ENCODE measurements around the gene KCNIP1.

DNA sequence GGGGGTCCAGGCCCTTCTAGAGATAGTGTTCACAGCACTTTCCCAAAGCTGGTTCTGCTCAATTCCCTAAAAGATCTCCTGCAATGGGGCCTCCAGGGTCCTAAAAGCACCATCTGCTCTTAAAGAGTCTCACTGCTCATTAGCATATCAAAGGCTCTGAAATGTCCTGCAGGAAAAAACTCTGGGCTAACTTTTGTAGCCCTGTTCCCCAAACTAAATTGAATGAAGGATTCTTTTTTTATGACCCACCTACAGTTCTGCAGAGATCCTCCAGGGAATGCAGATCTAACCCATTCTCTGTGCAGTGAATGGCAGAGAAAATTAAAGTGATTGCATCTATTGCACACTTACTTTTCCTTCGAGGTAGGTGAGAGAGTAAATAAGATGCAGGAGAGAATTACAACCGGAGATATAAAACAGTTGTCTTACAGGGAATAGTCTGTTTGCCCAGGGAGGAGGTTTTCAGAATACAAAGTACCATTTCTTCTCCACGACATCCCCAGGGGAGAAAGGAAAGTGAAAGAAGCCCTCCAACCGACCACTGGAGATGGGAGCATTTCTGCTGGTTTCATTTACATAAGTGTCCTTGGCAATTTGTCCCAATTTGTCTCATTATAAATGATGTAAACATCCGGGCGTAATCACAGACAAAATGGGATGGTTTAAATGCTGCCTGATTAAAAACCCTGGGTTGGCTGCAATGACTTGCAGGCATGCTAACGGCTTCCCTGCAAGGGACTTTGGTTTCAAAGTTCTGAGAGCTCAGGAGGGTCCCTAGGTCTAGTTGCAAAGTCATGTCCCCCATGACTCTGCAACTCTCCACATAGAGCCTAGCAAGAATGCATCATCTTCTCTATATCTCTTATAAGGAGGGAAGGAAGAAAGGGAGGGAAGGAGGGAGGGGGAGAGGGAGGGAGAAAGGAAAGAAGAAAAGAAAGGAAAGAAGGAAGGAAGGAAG lies 114.0 kb downstream of the KCNIP1 start:
- no peak for TF ChIP-seq POLR2A (IDR thresholded peaks at IDR 0.05)
- TF ChIP-seq, protein P1, sequence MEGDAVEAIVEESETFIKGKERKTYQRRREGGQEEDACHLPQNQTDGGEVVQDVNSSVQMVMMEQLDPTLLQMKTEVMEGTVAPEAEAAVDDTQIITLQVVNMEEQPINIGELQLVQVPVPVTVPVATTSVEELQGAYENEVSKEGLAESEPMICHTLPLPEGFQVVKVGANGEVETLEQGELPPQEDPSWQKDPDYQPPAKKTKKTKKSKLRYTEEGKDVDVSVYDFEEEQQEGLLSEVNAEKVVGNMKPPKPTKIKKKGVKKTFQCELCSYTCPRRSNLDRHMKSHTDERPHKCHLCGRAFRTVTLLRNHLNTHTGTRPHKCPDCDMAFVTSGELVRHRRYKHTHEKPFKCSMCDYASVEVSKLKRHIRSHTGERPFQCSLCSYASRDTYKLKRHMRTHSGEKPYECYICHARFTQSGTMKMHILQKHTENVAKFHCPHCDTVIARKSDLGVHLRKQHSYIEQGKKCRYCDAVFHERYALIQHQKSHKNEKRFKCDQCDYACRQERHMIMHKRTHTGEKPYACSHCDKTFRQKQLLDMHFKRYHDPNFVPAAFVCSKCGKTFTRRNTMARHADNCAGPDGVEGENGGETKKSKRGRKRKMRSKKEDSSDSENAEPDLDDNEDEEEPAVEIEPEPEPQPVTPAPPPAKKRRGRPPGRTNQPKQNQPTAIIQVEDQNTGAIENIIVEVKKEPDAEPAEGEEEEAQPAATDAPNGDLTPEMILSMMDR (IDR thresholded peaks at IDR 0.05), result no peak

All from heart left ventricle (tissue), 13 donors.